SKM-1 treated with dmso at 0.1 percent for 144 hours (cell line): ENCODE data around the gene FAM228B.
"Not testable (repeated sequence)": the region's sequence is repeated elsewhere in the genome, so short reads cannot be mapped to it uniquely, and the experiment has no call there.

Experiments
- DNase-seq: peaks from one replicate; lab custom pipeline; 2025; ENCODE audit not compliant: unreplicated experiment; lab: John Stamatoyannopoulos, UW

The FAM228B gene

GRCh38 chr2:24153478-24153877 is 30.2 kb downstream of the FAM228B start:
- DNase-seq: no peak

- DNase-seq: no peak
Measured at GRCh38 chr2:24158131-24158530, 34.9 kb downstream of the FAM228B start.

- DNase-seq: no peak
Measured at GRCh38 chr2:24159708-24160107, 36.4 kb downstream of the FAM228B start.

- no peak for DNase-seq
Measured at GRCh38 chr2:24160761-24161160, 37.5 kb downstream of the FAM228B start.

GRCh38 chr2:24162494-24162893 is 39.2 kb downstream of the FAM228B start:
- DNase-seq: no peak

- DNase-seq: no peak
Measured at GRCh38 chr2:24163186-24163585, 39.9 kb downstream of the FAM228B start.

GRCh38 chr2:24163601-24164000 is 40.3 kb downstream of the FAM228B start:
- DNase-seq: no peak

GRCh38 chr2:24164416-24164973 is 41.2 kb downstream of the FAM228B start:
- peak; percentile 39 for DNase-seq

- no peak for DNase-seq
Measured at GRCh38 chr2:24169023-24169422, 45.8 kb downstream of the FAM228B start.

GRCh38 chr2:24174851-24175277 is 51.6 kb downstream of the FAM228B start, which contains the start of gene FAM228A:
FAM228A (plus strand) TSS chr2:24175053; CDS start chr2:24175481, 428 bp downstream.
- no peak for DNase-seq

- no peak for DNase-seq
Measured at GRCh38 chr2:24175631-24176187, 52.4 kb downstream of the FAM228B start.

GRCh38 chr2:24176326-24176725 is 53.1 kb downstream of the FAM228B start:
- no peak for DNase-seq

GRCh38 chr2:24179683-24180082 is 56.4 kb downstream of the FAM228B start:
- DNase-seq: peak; percentile 44

- no peak for DNase-seq
Measured at GRCh38 chr2:24181849-24182248, 58.6 kb downstream of the FAM228B start.

GRCh38 chr2:24182507-24182906 is 59.2 kb downstream of the FAM228B start:
- DNase-seq: no peak

- DNase-seq: no peak
Measured at GRCh38 chr2:24183366-24184069, 60.2 kb downstream of the FAM228B start.

GRCh38 chr2:24189551-24189950 is 66.3 kb downstream of the FAM228B start:
- no peak for DNase-seq

GRCh38 chr2:24190503-24190902 is 67.2 kb downstream of the FAM228B start:
- no peak for DNase-seq

- DNase-seq: no peak
Measured at GRCh38 chr2:24191156-24191555, 67.9 kb downstream of the FAM228B start.

GRCh38 chr2:24191848-24192247 is 68.6 kb downstream of the FAM228B start:
- DNase-seq: no peak

GRCh38 chr2:24197213-24197612 is 73.9 kb downstream of the FAM228B start:
- DNase-seq: not testable (repeated sequence)

GRCh38 chr2:24199968-24200590 is 76.8 kb downstream of the FAM228B start:
- DNase-seq: no peak
